ENCODE data around the gene HDAC4. TPM values are rescaled to one million over a fixed set of nuclear protein-coding genes. Genes with fewer than 3 reads are reported as not detected.

Gene HDAC4
- total RNA-seq, 1 experiment from 2014 or later: 40.1 TPM

- Histone ChIP-seq H3K9me3 (ENCODE audit: control insufficient read depth, insufficient read depth, low read depth, low read length) (no peaks in the 10 kb centered on the region), H3K4me3 (ENCODE audit: low read depth in 2 of 2, low read length in 2 of 2) (no peak overlapping the region), H3K27me3 (ENCODE audit: control insufficient read depth, insufficient read depth, low read length) (no peaks in the 10 kb centered on the region), H3K4me1 (ENCODE audit: control insufficient read depth, insufficient read depth, low read length) (no peaks in the 10 kb centered on the region), H3K27ac (ENCODE audit: low read length) (no peak overlapping the region), H3K36me3 (ENCODE audit: control insufficient read depth, insufficient read depth, low read length) (no peaks in the 10 kb centered on the region)
- POLR2A ChIA-PET: interaction anchor here (0.6 kb wide), 1 partner anchor 261 kb away, joined by 3 read pairs; no protein-coding TSS in a partner anchor
- intact Hi-C loops (cut with micrococcal nuclease; ENCODE audit: unreplicated experiment) (no loop called here), in situ Hi-C loops (cut with HindIII; ENCODE audit: low pct_unique_long_range_greater_than_20kb, low sequenced_read_pairs) (no loop called here)
- ATAC-seq (no peak), DNase-seq (ENCODE audit: low read depth, low spot score) (no peak)
- BruUV-seq (replicated peaks): no TSS peak
- CTCF ChIA-PET: no interaction called here
- no peak for TF ChIP-seq TCF7L2 (IDR thresholded peaks at IDR 0.05; ENCODE audit: low read depth, low read length)
- TF ChIP-seq POLR2AphosphoS5 (IDR thresholded peaks at IDR 0.05; ENCODE audit: low read depth, low read length): no peak
- no peak for TF ChIP-seq SIN3A (IDR thresholded peaks at IDR 0.05; ENCODE audit: borderline replicate concordance, insufficient read depth, low read depth, low read length)
- TF ChIP-seq, protein P1, sequence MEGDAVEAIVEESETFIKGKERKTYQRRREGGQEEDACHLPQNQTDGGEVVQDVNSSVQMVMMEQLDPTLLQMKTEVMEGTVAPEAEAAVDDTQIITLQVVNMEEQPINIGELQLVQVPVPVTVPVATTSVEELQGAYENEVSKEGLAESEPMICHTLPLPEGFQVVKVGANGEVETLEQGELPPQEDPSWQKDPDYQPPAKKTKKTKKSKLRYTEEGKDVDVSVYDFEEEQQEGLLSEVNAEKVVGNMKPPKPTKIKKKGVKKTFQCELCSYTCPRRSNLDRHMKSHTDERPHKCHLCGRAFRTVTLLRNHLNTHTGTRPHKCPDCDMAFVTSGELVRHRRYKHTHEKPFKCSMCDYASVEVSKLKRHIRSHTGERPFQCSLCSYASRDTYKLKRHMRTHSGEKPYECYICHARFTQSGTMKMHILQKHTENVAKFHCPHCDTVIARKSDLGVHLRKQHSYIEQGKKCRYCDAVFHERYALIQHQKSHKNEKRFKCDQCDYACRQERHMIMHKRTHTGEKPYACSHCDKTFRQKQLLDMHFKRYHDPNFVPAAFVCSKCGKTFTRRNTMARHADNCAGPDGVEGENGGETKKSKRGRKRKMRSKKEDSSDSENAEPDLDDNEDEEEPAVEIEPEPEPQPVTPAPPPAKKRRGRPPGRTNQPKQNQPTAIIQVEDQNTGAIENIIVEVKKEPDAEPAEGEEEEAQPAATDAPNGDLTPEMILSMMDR (IDR thresholded peaks at IDR 0.05): no peak
- TF ChIP-seq, protein P2, sequence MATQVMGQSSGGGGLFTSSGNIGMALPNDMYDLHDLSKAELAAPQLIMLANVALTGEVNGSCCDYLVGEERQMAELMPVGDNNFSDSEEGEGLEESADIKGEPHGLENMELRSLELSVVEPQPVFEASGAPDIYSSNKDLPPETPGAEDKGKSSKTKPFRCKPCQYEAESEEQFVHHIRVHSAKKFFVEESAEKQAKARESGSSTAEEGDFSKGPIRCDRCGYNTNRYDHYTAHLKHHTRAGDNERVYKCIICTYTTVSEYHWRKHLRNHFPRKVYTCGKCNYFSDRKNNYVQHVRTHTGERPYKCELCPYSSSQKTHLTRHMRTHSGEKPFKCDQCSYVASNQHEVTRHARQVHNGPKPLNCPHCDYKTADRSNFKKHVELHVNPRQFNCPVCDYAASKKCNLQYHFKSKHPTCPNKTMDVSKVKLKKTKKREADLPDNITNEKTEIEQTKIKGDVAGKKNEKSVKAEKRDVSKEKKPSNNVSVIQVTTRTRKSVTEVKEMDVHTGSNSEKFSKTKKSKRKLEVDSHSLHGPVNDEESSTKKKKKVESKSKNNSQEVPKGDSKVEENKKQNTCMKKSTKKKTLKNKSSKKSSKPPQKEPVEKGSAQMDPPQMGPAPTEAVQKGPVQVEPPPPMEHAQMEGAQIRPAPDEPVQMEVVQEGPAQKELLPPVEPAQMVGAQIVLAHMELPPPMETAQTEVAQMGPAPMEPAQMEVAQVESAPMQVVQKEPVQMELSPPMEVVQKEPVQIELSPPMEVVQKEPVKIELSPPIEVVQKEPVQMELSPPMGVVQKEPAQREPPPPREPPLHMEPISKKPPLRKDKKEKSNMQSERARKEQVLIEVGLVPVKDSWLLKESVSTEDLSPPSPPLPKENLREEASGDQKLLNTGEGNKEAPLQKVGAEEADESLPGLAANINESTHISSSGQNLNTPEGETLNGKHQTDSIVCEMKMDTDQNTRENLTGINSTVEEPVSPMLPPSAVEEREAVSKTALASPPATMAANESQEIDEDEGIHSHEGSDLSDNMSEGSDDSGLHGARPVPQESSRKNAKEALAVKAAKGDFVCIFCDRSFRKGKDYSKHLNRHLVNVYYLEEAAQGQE (IDR thresholded peaks at IDR 0.05; ENCODE audit: insufficient read depth in 1 of 2, low read depth in 2 of 2, low read length in 1 of 2): no peak
These were observed 323.6 kb downstream of the HDAC4 start for GRCh38 chr2:239077260-239077659.

- Histone ChIP-seq H3K27ac (ENCODE audit: low read length) (no peak overlapping the region), H3K4me1 (ENCODE audit: control insufficient read depth, insufficient read depth, low read length) (no peaks in the 10 kb centered on the region), H3K4me3 (ENCODE audit: low read depth in 2 of 2, low read length in 2 of 2) (no peak overlapping the region), H3K9me3 (ENCODE audit: control insufficient read depth, insufficient read depth, low read depth, low read length) (no peaks in the 10 kb centered on the region), H3K27me3 (ENCODE audit: control insufficient read depth, insufficient read depth, low read length) (no peaks in the 10 kb centered on the region), H3K36me3 (ENCODE audit: control insufficient read depth, insufficient read depth, low read length) (no peaks in the 10 kb centered on the region)
- intact Hi-C loops (cut with micrococcal nuclease; ENCODE audit: unreplicated experiment) (no loop called here), in situ Hi-C loops (cut with HindIII; ENCODE audit: low pct_unique_long_range_greater_than_20kb, low sequenced_read_pairs) (no loop called here)
- TF ChIP-seq POLR2AphosphoS5 (IDR thresholded peaks at IDR 0.05; ENCODE audit: low read depth, low read length): no peak
- TF ChIP-seq, protein P2 (IDR thresholded peaks at IDR 0.05; ENCODE audit: insufficient read depth in 1 of 2, low read depth in 2 of 2, low read length in 1 of 2): no peak
- no peak for TF ChIP-seq TCF7L2 (IDR thresholded peaks at IDR 0.05; ENCODE audit: low read depth, low read length)
- no peak for TF ChIP-seq SIN3A (IDR thresholded peaks at IDR 0.05; ENCODE audit: borderline replicate concordance, insufficient read depth, low read depth, low read length)
- TF ChIP-seq, protein P1 (IDR thresholded peaks at IDR 0.05): no peak
- CTCF ChIA-PET: no interaction called here
- POLR2A ChIA-PET: no interaction called here
- DNase-seq (ENCODE audit: low read depth, low spot score) (no peak), ATAC-seq (no peak)
- no TSS peak for BruUV-seq (replicated peaks)
These were observed 324.7 kb downstream of the HDAC4 start for GRCh38 chr2:239075918-239076758.
